ENCODE measurements around the gene PPP1R12B.
"Not testable (repeated sequence)": the region's sequence is repeated elsewhere in the genome, so short reads cannot be mapped to it uniquely, and the experiment has no call there.

Gene PPP1R12B

GRCh38 chr1:202620036-202620435, 271.5 kb downstream of the PPP1R12B start:
- DNase-seq: not testable (repeated sequence)

DNA sequence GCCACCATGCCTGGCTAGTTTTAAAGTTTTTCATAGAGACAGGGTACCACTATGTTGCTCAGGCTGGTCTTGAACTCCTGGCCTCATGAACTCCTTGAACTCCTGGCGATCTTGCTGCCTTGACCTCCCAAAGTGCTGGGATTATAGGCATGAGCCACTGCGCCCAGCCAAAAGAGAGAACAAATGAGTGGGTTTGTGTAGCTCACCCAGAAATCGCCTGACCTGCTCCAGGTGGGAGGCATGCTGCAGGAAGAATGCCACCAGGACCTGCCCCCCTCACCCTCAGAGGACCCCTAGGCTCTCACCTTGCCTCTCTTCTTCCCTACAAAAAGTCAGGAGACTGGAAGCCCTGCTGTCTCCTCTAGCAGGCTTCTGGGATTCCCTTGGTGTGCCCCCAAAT, 272.9 kb downstream of the PPP1R12B start:
- no peak for DNase-seq

- DNase-seq: no peak
These were observed 273.9 kb downstream of the PPP1R12B start for GRCh38 chr1:202622388-202622787.

GRCh38 chr1:202623075-202623474, 274.6 kb downstream of the PPP1R12B start:
- DNase-seq: no peak

DNA sequence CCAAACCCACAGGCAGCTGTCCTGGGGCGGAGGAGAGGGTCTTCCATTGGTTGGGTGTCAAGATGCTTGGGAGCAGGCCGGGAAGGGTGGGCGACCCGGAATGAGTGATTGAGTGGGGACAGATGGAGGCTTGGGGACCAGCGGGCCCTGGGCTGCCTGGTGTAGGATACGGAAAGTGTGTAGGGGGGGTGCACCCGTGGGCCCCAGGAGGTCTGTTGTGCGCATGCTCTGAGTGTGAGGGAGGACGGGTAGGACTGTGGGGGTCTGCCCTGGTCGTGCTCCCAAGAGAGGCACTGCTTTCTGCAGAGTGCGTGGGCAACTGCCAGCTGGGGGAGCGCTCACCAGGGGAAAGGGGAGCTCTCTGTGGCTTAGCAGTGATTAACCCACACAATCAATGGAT, 275.0 kb downstream of the PPP1R12B start:
- DNase-seq: not testable (repeated sequence)

GRCh38 chr1:202624088-202624780, 275.7 kb downstream of the PPP1R12B start:
- no peak for DNase-seq

DNA sequence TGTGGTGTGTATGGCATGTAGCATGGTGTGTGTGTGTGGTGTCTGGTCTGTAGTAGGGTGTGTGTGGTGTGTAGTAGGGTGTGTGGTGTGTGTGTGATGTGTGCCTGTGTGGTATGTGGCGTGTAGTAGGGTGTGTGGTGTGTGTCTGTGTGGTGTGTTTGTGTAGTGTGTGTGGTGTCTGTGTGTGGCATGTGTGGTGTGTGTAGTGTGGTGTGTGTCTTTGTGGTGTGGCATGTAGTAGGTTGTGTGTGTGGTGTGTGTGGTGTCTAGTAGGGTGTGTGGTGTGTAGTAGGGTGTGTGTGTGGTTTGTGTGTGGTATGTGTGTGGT, 276.2 kb downstream of the PPP1R12B start:
- no peak for DNase-seq

- peak; percentile 27 for DNase-seq
These were observed 277.2 kb downstream of the PPP1R12B start for GRCh38 chr1:202625416-202626360.

- not testable (repeated sequence) for DNase-seq
These were observed 278.5 kb downstream of the PPP1R12B start for GRCh38 chr1:202627036-202627435.

DNA sequence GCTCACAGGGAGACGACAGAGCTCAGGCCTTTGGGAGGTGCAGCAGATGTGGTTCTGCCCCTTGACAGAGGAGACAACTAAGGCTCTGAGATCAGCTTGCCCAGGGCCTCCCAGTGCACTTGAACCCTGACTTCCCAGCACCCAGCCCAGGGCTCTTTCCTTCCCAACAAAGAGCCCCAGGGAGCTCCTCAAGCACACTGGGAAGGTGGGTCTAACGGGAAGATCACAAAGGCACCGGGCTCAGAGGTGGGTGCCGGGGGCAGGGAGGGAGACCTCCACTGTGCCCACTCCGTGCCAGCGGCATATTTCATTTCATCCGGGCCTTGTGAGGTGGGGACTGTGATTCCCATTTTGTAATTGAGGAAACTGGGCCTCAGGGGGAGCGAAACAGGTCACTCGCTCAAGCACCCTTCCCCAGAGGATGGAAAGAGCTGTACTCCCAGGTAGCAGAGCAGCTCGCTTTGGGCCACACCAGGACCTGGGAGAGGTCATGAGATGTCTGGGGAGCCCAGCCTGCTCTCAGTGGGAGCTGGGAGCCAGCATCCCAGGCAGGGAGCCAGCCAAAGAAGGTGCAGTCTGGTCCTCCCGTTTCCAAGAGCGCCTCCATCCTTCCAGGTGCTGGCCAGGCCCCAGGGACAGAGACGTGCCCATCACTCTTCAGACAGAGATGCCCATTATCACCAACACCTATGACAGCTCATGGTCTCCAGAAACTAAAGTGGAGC, 279.5 kb downstream of the PPP1R12B start:
- DNase-seq: no peak

- no peak for DNase-seq
These were observed 280.2 kb downstream of the PPP1R12B start for GRCh38 chr1:202628646-202629215.

DNA sequence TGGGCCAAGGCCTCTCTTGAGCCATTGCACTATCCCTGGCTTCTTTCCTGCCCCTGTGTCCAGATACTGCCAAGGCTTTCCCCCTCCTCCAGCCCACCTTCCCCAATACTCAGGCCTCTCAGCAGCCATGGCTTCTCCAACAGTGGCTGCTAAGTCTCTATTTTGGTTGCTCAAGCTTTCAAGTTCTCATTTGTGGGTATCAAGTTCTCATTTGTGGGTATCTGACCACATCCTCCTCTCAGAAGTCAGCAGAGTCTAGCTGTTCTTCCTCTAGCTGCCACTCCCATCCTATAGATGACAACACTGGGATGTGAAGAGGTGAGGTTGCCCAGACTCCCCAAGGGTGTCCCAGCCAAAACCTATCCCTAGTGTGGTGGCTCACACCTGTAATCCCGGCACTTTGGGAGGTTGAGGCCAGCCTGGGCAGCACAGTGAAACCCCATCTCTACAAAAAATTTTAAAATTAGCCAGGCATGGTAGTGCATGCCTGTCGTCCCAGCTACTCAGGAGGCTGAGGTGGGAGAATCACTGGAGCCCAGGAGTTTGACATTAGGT, 280.8 kb downstream of the PPP1R12B start:
- peak; percentile 59 for DNase-seq

DNA sequence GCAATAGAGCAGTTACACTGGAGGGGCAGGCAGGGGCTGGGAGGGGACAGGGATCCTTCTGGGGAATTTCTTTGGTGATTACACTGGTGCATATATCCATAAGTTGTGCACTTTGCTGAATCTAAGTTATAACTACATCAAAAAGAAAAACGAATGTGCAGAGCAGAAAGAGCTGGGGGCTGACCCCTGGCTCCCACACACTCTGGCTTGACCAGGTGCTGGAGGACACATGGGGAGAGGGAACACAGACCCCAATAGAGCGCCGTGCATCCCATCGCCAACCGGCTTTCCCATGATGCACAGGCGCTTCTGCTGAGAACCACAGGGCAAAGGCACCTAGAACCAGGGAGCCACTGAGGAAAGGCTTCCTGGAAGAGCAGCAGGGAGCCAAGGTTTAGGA, 281.6 kb downstream of the PPP1R12B start:
- not testable (repeated sequence) for DNase-seq

DNA sequence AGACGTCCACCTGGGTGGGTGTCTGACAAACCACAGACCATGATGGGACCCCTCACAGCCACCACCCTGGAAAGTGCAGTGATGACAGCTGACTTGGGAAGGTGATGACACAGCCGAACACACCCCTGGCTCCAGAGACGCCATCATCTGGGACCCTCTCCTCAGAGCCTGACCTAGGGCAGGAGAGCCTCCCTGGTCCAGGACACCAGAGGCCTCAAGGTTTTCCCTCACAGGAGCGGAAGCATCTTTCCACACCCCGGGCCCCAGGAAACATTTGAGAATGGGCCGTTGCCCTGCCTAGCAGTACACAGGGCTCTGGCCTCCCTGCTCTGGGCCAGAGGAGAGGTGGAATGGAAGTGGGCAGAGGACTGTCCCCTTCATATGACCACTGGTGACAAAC, 282.0 kb downstream of the PPP1R12B start:
- no peak for DNase-seq

GRCh38 chr1:202631076-202631923, 282.8 kb downstream of the PPP1R12B start:
- DNase-seq: no peak

GRCh38 chr1:202632241-202632640, 283.7 kb downstream of the PPP1R12B start:
- no peak for DNase-seq

GRCh38 chr1:202636171-202636570, 287.7 kb downstream of the PPP1R12B start:
- DNase-seq: not testable (repeated sequence)

- not testable (repeated sequence) for DNase-seq
These were observed 289.0 kb downstream of the PPP1R12B start for GRCh38 chr1:202637321-202638018.

- no peak for DNase-seq
These were observed 289.7 kb downstream of the PPP1R12B start for GRCh38 chr1:202638019-202638700.

GRCh38 chr1:202638701-202639305, 290.3 kb downstream of the PPP1R12B start:
- not testable (repeated sequence) for DNase-seq

Data from CD4-positive, alpha-beta T cell treated with Interleukin-4 for 4 hours (primary cell).